SK-N-MC (cell line): ENCODE results near the gene PGRMC1.
"Not testable (repeated sequence)": the region's sequence is repeated elsewhere in the genome, so short reads cannot be mapped to it uniquely, and the experiment has no call there.

Source experiments
- DNase-seq: peaks from one replicate; pipeline ENCODE4 v3.0.0-alpha.2; 2011; ENCODE audit warnings: low read depth, low spot score
- H3K27ac ChIP-seq: fragments of 200-600 bp; sonication (generic); 2 replicates; pipeline ENCODE4 v1.5.1; 2016; ENCODE audit warnings: mixed run types
- H3K36me3 ChIP-seq: fragments of 200-600 bp; sonication (generic); 2 replicates; pipeline ENCODE4 v1.6.1; 2017; ENCODE audit warnings: antibody characterized with exemption, low read length, mixed read lengths; ENCODE audit not compliant: insufficient read depth
- H3K4me3 ChIP-seq: fragments of 200-600 bp; sonication (generic); 2 replicates; pipeline ENCODE4 v1.5.1; 2016
- H3K9ac ChIP-seq: fragments of 200-600 bp; sonication (generic); 2 replicates; pipeline ENCODE4 v1.8.0; 2017; ENCODE audit warnings: mixed run types, mixed read lengths; ENCODE audit not compliant: insufficient read length
- H3K9me3 ChIP-seq: fragments of 200-600 bp; sonication (generic); 2 replicates; pipeline ENCODE4 v1.6.1; 2017; ENCODE audit warnings: low read depth, mild to moderate bottlenecking, antibody characterized with exemption, low read length, moderate library complexity, mixed read lengths
- EZH2 ChIP-seq: fragments of 200-600 bp; sonication (generic); IDR thresholded peaks from one replicate; pipeline ENCODE4 v1.6.1; 2017; ENCODE audit warnings: antibody characterized with exemption
- FOXP2 ChIP-seq: optimal IDR thresholded peaks from 2 replicates; pipeline ENCODE3; 2011; ENCODE audit warnings: mild to moderate bottlenecking, moderate library complexity; ENCODE audit not compliant: insufficient read depth; ENCODE audit errors: extremely low read length, control extremely low read depth
- POLR2AphosphoS5 ChIP-seq: IDR thresholded peaks from 2 replicates; pipeline ENCODE4 v1.6.1; 2012; ENCODE audit warnings: mild to moderate bottlenecking, low read depth, low read length, borderline replicate concordance

Gene PGRMC1

GRCh38 chrX:119273420-119274192 lies 37.5 kb downstream of the PGRMC1 start:
- Histone ChIP-seq H3K9ac (no peak overlapping the region), H3K9me3 (no peaks in the 10 kb centered on the region), H3K27ac (no peak overlapping the region), H3K4me3 (no peak overlapping the region), H3K36me3 (no peaks in the 10 kb centered on the region)
- no peak for TF ChIP-seq POLR2AphosphoS5
- no peak for TF ChIP-seq FOXP2
- TF ChIP-seq EZH2 = no peak
- no peak for DNase-seq

DNA sequence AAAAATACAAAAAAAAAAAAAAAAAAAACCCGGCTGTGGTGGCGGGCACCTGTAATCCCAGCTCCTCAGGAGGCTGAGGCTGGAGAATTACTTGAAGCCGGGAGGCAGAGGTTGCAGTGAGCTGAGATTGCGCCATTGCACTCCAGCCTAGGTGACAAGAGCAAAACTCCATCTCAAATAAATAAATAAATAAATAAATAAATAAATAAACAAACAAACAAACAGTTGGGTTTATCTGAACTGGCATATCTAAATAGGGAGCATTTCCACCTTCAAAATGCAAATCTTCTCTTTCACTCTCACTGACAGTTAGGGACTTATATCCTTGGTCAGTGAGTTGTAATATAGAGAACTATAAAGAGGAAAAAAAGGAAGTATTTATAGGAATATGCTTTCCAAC lies 46.3 kb downstream of the PGRMC1 start:
- H3K9ac ChIP-seq, H3K36me3 ChIP-seq, H3K9me3 ChIP-seq, DNase-seq, H3K27ac ChIP-seq, H3K4me3 ChIP-seq: not testable (repeated sequence)

GRCh38 chrX:119288890-119289393 lies 52.9 kb downstream of the PGRMC1 start:
- H3K36me3 ChIP-seq = no peaks in the 10 kb centered on the region
- H3K27ac ChIP-seq = no peak overlapping the region
- no peak for TF ChIP-seq POLR2AphosphoS5
- no peak for TF ChIP-seq FOXP2
- no peak for TF ChIP-seq EZH2
- no peak overlapping the region for H3K9ac ChIP-seq
- no peaks in the 10 kb centered on the region for H3K9me3 ChIP-seq
- DNase-seq = no peak
- H3K4me3 ChIP-seq = no peak overlapping the region

DNA sequence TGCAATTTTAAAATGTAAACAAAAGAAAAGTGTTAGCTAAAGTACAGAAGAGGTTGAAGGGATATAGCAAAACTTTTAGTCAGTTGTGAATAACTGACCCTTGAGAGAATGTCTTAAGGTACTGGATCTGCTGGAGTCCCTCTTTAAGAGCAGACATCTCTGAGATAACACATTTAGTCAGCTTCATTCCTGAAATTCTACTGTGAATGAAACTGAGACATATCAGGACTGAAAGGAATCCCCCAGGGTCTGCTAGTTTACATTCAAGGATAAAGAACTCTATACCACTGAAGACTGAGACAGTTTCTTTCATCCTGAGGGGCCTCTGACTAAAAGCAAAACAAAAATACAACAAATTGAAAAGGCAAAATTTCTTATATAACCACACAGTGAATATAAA lies 54.4 kb downstream of the PGRMC1 start:
- Histone ChIP-seq H3K4me3 (no peak overlapping the region), H3K9ac (no peak overlapping the region), H3K36me3 (no peaks in the 10 kb centered on the region), H3K27ac (no peak overlapping the region), H3K9me3 (no peaks in the 10 kb centered on the region)
- DNase-seq = no peak
- no peak for TF ChIP-seq EZH2
- no peak for TF ChIP-seq FOXP2
- no peak for TF ChIP-seq POLR2AphosphoS5

DNA sequence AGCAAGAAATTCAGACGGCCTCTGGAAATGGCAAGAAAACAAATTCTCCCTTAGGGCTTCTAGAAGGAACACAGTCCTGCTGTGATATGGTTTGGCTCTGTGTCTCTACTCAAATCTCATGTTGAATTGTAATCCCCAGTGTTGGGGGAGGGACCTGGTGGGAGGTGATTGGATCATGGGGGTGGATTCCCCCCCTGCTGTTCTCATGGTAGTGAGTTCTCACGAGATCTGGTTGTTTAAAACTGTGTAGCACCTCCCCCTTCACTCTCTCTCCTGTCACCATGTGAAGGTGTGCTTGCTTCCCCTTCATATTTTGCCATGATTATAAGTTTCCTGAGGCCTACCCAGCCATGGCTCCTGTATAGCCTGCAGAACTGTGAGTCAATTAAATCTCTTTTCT lies 55.2 kb downstream of the PGRMC1 start:
- not testable (repeated sequence) for H3K9me3 ChIP-seq, H3K36me3 ChIP-seq, H3K4me3 ChIP-seq, H3K27ac ChIP-seq, H3K9ac ChIP-seq, DNase-seq

GRCh38 chrX:119292445-119292844 lies 56.4 kb downstream of the PGRMC1 start:
- Histone ChIP-seq H3K27ac (no peak overlapping the region), H3K4me3 (no peak overlapping the region), H3K9ac (no peak overlapping the region), H3K9me3 (no peaks in the 10 kb centered on the region), H3K36me3 (no peaks in the 10 kb centered on the region)
- DNase-seq = no peak
- TF ChIP-seq POLR2AphosphoS5 = no peak
- no peak for TF ChIP-seq EZH2
- TF ChIP-seq FOXP2 = no peak
